HL-60 (cell line): ENCODE measurements around the gene TMEM217.

ENCODE experiments used
- CTCF ChIP-seq: IDR thresholded peaks from one replicate; pipeline ENCODE4 v1.5.1; 2011; ENCODE audit warnings: low read length, control low read depth, inconsistent platforms; ENCODE audit not compliant: insufficient read depth
- POLR2AphosphoS5 ChIP-seq: IDR thresholded peaks from 2 replicates; pipeline ENCODE4 v1.6.1; 2012; ENCODE audit warnings: low read depth

- TF ChIP-seq CTCF (no peak), POLR2AphosphoS5 (no peak)
Measured at GRCh38 chr6:37251211-37251780, 6.6 kb downstream of the TMEM217 start.
